HEK293 (cell line): Measurements from ENCODE around the gene PARD3.

Source experiments
- CTCF ChIA-PET: fragments of 350-600 bp; formaldehyde crosslinking; extraction: SDS; loops from one replicate; lab custom pipeline; 2021; ENCODE audit warnings: antibody characterized with exemption; lab: Yijun Ruan, JAX
- POLR2A ChIA-PET: fragments of 300-600 bp; formaldehyde crosslinking; extraction: SDS; loops from one replicate; lab custom pipeline; 2020; ENCODE audit warnings: antibody characterized with exemption, inconsistent platforms; lab: Yijun Ruan, JAX
- H3K27ac ChIP-seq: fragments of 200-500 bp; sonication (Bioruptor generic); 2 replicates; pipeline ENCODE4 v1.5.1; 2014; ENCODE audit warnings: low read depth, low read length, control low read depth, inconsistent platforms; ENCODE audit errors: extremely low read depth
- H3K36me3 ChIP-seq, 2 experiments: fragments of 200-500 bp in 1 of 2; sonication (Bioruptor generic) in 1 of 2; 1 replicate in 1 of 2; 2 replicates in 1 of 2; pipeline ENCODE4 v1.5.1; 2014 to 2017; ENCODE audit warnings: inconsistent platforms in 2 of 2, low read length in 2 of 2; ENCODE audit not compliant: control insufficient read depth in 2 of 2, insufficient read depth in 1 of 2
- H3K4me1 ChIP-seq: fragments of 200-500 bp; sonication (Bioruptor generic); 2 replicates; pipeline ENCODE4 v1.5.1; 2014; ENCODE audit warnings: mild to moderate bottlenecking, low read length, inconsistent platforms; ENCODE audit not compliant: control insufficient read depth, insufficient read depth
- H3K4me3 ChIP-seq: 2 replicates; pipeline ENCODE4 v1.5.1; 2011; ENCODE audit warnings: low read depth, mild to moderate bottlenecking, control low read depth, low read length, moderate library complexity
- H3K9me3 ChIP-seq: fragments of 200-500 bp; sonication (Bioruptor generic); 2 replicates; pipeline ENCODE4 v1.5.1; 2014; ENCODE audit warnings: low read depth, low read length, inconsistent platforms; ENCODE audit not compliant: control insufficient read depth, insufficient read depth
- FEZF1 ChIP-seq: fragments of 450-650 bp; formaldehyde crosslinking; IDR thresholded peaks from 2 replicates; pipeline ENCODE4 v1.5.1; 2016; ENCODE audit warnings: missing biosample characterization, missing genetic modification characterization
- HOXA7 ChIP-seq: sonication (generic); formaldehyde crosslinking; IDR thresholded peaks from 2 replicates; pipeline ENCODE4 v1.8.1; 2022; ENCODE audit warnings: missing genetic modification reagents, borderline replicate concordance
- MZF1 ChIP-seq: fragments of 450-650 bp; formaldehyde crosslinking; IDR thresholded peaks from 2 replicates; pipeline ENCODE4 v1.5.1; 2017; ENCODE audit warnings: missing biosample characterization, missing genetic modification characterization, borderline replicate concordance
- ZBTB20 ChIP-seq: fragments of 450-650 bp; formaldehyde crosslinking; IDR thresholded peaks from 2 replicates; pipeline ENCODE4 v1.5.1; 2016; ENCODE audit warnings: missing biosample characterization, missing genetic modification characterization
- ZNF184 ChIP-seq: fragments of 450-650 bp; IDR thresholded peaks from 2 replicates; pipeline ENCODE4 v1.5.1; 2018; ENCODE audit warnings: missing biosample characterization, mild to moderate bottlenecking, missing genetic modification characterization
- ZNF239 ChIP-seq: fragments of 450-650 bp; formaldehyde crosslinking; IDR thresholded peaks from 2 replicates; pipeline ENCODE4 v1.5.1; 2016; ENCODE audit warnings: missing biosample characterization, missing genetic modification characterization
- ZNF24 ChIP-seq: fragments of 450-650 bp; formaldehyde crosslinking; IDR thresholded peaks from 2 replicates; pipeline ENCODE4 v1.5.1; 2016; ENCODE audit warnings: missing biosample characterization, missing genetic modification characterization
- ZNF473 ChIP-seq: fragments of 450-650 bp; formaldehyde crosslinking; IDR thresholded peaks from 2 replicates; pipeline ENCODE4 v1.5.1; 2017; ENCODE audit warnings: missing biosample characterization, missing genetic modification characterization
- ZNF626 ChIP-seq: fragments of 450-650 bp; sonication (Bioruptor Pico); formaldehyde crosslinking; IDR thresholded peaks from 2 replicates; pipeline ENCODE4 v1.5.1; 2018; ENCODE audit warnings: missing biosample characterization, missing genetic modification characterization, inconsistent platforms
- ZNF843 ChIP-seq: fragments of 450-650 bp; formaldehyde crosslinking; IDR thresholded peaks from 2 replicates; pipeline ENCODE4 v1.5.1; 2016; ENCODE audit warnings: missing biosample characterization, missing genetic modification characterization
- TF ChIP-seq, protein P1 (sequence below): fragments of 450-650 bp; formaldehyde crosslinking; IDR thresholded peaks from 2 replicates; pipeline ENCODE4 v1.5.1; 2017; ENCODE audit warnings: missing biosample characterization, missing genetic modification characterization
- TF ChIP-seq, protein P2 (sequence below): fragments of 450-650 bp; formaldehyde crosslinking; IDR thresholded peaks from 2 replicates; pipeline ENCODE4 v1.5.1; 2016; ENCODE audit warnings: missing biosample characterization, missing genetic modification characterization, low read depth
- TF ChIP-seq, protein P3 (sequence below): fragments of 450-650 bp; IDR thresholded peaks from 2 replicates; pipeline ENCODE4 v1.5.1; 2018; ENCODE audit warnings: missing biosample characterization, missing genetic modification characterization
- TF ChIP-seq, protein P4 (sequence below): fragments of 450-650 bp; formaldehyde crosslinking; IDR thresholded peaks from 2 replicates; pipeline ENCODE4 v1.5.1; 2016; ENCODE audit warnings: missing biosample characterization, missing genetic modification characterization, borderline replicate concordance
- TF ChIP-seq, protein P5 (sequence below): fragments of 450-650 bp; formaldehyde crosslinking; IDR thresholded peaks from 2 replicates; pipeline ENCODE4 v1.5.1; 2016; ENCODE audit warnings: missing biosample characterization, missing genetic modification characterization

PARD3 gene

DNA sequence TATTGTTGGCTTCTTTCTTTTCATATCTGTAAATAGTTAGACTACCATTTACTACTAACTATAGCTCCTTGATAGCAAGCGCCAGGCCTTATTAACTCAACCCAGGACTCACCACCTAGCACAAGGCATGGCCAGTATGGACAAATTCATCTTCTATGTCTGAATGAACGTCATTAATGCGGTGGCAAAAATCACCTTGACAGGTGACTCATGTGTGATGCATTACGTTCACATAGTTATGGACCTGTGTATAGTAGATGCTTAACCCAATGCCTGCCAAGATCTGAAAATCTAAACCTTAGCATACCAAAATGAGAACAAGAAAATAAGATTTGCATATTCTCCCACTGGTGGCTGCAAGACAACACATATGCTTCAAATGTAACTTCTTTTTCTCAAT is 300.8 kb downstream of the PARD3 start:
- peaks cover 0 to 3% of the 10 kb centered on the region in 2 experiments; a peak in 1 of 3 replicates for H3K36me3 ChIP-seq

DNA sequence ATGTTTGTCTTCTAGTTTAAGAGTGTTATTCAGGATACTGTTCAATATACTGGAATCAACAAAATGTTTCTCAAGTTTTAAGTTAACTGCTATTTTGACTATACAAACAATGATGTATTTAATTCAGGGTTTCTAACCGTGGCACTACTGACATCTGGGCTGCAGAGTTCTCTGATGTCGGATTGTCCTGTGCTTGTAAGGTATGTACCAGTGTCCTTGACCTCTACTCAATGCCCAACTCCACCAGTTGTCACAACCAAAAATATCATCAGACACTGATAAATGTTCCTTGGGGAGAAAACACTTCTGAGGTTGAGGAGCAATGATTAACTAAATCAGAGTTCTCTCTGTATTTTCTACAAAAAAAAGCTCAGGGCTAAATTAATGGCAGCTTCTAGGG is 301.5 kb downstream of the PARD3 start:
- POLR2A ChIA-PET = no interaction called here
- Histone ChIP-seq H3K27ac (no peak overlapping the region), H3K36me3 (peaks cover 0 to 3% of the 10 kb centered on the region in 2 experiments; a peak in 1 of 3 replicates), H3K4me3 (no peak overlapping the region), H3K9me3 (no peaks in the 10 kb centered on the region), H3K4me1 (no peaks in the 10 kb centered on the region)
- TF ChIP-seq HOXA7 (CRISPR knock-in tag) (no peak), FEZF1 (tag by site-specific recombination) (no peak), ZNF473 (tag by site-specific recombination) (no peak), MZF1 (tag by site-specific recombination) (no peak), ZNF239 (no peak)
- TF ChIP-seq, protein P1, sequence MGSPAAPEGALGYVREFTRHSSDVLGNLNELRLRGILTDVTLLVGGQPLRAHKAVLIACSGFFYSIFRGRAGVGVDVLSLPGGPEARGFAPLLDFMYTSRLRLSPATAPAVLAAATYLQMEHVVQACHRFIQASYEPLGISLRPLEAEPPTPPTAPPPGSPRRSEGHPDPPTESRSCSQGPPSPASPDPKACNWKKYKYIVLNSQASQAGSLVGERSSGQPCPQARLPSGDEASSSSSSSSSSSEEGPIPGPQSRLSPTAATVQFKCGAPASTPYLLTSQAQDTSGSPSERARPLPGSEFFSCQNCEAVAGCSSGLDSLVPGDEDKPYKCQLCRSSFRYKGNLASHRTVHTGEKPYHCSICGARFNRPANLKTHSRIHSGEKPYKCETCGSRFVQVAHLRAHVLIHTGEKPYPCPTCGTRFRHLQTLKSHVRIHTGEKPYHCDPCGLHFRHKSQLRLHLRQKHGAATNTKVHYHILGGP = no peak
- TF ChIP-seq, protein P2, sequence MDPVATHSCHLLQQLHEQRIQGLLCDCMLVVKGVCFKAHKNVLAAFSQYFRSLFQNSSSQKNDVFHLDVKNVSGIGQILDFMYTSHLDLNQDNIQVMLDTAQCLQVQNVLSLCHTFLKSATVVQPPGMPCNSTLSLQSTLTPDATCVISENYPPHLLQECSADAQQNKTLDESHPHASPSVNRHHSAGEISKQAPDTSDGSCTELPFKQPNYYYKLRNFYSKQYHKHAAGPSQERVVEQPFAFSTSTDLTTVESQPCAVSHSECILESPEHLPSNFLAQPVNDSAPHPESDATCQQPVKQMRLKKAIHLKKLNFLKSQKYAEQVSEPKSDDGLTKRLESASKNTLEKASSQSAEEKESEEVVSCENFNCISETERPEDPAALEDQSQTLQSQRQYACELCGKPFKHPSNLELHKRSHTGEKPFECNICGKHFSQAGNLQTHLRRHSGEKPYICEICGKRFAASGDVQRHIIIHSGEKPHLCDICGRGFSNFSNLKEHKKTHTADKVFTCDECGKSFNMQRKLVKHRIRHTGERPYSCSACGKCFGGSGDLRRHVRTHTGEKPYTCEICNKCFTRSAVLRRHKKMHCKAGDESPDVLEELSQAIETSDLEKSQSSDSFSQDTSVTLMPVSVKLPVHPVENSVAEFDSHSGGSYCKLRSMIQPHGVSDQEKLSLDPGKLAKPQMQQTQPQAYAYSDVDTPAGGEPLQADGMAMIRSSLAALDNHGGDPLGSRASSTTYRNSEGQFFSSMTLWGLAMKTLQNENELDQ (tag by site-specific recombination) = no peak
- TF ChIP-seq, protein P3, sequence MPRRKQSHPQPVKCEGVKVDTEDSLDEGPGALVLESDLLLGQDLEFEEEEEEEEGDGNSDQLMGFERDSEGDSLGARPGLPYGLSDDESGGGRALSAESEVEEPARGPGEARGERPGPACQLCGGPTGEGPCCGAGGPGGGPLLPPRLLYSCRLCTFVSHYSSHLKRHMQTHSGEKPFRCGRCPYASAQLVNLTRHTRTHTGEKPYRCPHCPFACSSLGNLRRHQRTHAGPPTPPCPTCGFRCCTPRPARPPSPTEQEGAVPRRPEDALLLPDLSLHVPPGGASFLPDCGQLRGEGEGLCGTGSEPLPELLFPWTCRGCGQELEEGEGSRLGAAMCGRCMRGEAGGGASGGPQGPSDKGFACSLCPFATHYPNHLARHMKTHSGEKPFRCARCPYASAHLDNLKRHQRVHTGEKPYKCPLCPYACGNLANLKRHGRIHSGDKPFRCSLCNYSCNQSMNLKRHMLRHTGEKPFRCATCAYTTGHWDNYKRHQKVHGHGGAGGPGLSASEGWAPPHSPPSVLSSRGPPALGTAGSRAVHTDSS (tag by site-specific recombination) = no peak
- CTCF ChIA-PET = interaction anchor here (0.7 kb wide), 1 partner anchor 59 kb away, joined by 6 read pairs; no protein-coding TSS in a partner anchor

More for the DNA sequence above, 300.8 kb downstream of the PARD3 start:
- ChIA-PET CTCF (no interaction called here), POLR2A (no interaction called here)
- Histone ChIP-seq H3K4me1 (no peaks in the 10 kb centered on the region), H3K4me3 (no peak overlapping the region), H3K9me3 (no peaks in the 10 kb centered on the region), H3K27ac (no peak overlapping the region)
- TF ChIP-seq ZNF184 (tag by site-specific recombination) = no peak

DNA sequence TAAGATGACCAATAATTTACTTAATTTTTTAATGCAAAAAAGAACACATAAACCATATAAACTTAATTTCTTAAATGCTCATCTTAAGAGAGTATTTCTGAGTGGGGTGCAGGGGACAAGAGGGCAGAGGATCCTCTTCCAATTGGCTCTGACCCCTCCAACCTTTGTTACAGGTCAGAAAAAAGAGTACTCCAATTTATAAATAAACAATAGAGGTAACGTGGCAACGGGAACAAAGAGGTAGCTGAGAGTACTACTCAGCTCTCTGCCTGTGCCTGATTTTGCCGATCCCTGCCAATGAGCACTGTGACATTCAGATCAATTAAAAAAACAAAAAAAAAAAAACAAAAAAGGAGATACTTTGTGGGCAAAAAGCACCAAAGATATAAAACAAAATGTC is 307.9 kb downstream of the PARD3 start:
- Histone ChIP-seq H3K9me3 (no peaks in the 10 kb centered on the region), H3K4me3 (no peak overlapping the region), H3K27ac (no peak overlapping the region), H3K4me1 (peaks cover 12% of the 10 kb centered on the region), H3K36me3 (no peaks in the 10 kb centered on the region)
- ChIA-PET CTCF (no interaction called here), POLR2A (no interaction called here)
- TF ChIP-seq ZNF24 (tag by site-specific recombination) = no peak

DNA sequence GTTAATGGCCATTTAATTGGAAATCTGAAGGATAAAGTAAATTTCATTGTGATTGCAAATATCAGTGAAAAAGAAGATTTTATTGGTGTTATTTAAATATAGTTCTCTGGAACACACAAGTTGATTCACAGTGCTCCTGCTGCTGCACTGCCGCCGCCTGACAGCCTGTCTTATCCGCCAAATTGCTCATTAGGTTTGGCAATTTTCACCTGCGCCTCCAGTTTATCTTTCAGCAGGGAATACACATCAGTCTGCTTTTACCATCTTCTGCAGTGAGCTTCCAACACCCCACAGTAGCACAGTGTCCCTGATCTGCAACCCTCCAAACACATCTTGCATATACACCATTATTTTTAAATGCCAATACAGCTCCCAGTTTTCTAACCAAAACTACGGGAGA is 308.3 kb downstream of the PARD3 start:
- Histone ChIP-seq H3K4me1 (peaks cover 12% of the 10 kb centered on the region), H3K27ac (no peak overlapping the region), H3K36me3 (no peaks in the 10 kb centered on the region), H3K4me3 (no peak overlapping the region), H3K9me3 (no peaks in the 10 kb centered on the region)
- ChIA-PET POLR2A (no interaction called here), CTCF (no interaction called here)
- TF ChIP-seq, protein P4, sequence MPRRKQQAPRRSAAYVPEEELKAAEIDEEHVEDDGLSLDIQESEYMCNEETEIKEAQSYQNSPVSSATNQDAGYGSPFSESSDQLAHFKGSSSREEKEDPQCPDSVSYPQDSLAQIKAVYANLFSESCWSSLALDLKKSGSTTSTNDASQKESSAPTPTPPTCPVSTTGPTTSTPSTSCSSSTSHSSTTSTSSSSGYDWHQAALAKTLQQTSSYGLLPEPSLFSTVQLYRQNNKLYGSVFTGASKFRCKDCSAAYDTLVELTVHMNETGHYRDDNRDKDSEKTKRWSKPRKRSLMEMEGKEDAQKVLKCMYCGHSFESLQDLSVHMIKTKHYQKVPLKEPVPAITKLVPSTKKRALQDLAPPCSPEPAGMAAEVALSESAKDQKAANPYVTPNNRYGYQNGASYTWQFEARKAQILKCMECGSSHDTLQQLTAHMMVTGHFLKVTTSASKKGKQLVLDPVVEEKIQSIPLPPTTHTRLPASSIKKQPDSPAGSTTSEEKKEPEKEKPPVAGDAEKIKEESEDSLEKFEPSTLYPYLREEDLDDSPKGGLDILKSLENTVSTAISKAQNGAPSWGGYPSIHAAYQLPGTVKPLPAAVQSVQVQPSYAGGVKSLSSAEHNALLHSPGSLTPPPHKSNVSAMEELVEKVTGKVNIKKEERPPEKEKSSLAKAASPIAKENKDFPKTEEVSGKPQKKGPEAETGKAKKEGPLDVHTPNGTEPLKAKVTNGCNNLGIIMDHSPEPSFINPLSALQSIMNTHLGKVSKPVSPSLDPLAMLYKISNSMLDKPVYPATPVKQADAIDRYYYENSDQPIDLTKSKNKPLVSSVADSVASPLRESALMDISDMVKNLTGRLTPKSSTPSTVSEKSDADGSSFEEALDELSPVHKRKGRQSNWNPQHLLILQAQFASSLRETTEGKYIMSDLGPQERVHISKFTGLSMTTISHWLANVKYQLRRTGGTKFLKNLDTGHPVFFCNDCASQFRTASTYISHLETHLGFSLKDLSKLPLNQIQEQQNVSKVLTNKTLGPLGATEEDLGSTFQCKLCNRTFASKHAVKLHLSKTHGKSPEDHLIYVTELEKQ = no peak
- TF ChIP-seq ZBTB20 (tag by site-specific recombination) (no peak), ZNF843 (tag by site-specific recombination) (no peak), FEZF1 (tag by site-specific recombination) (no peak), ZNF626 (no peak)
- TF ChIP-seq, protein P5, sequence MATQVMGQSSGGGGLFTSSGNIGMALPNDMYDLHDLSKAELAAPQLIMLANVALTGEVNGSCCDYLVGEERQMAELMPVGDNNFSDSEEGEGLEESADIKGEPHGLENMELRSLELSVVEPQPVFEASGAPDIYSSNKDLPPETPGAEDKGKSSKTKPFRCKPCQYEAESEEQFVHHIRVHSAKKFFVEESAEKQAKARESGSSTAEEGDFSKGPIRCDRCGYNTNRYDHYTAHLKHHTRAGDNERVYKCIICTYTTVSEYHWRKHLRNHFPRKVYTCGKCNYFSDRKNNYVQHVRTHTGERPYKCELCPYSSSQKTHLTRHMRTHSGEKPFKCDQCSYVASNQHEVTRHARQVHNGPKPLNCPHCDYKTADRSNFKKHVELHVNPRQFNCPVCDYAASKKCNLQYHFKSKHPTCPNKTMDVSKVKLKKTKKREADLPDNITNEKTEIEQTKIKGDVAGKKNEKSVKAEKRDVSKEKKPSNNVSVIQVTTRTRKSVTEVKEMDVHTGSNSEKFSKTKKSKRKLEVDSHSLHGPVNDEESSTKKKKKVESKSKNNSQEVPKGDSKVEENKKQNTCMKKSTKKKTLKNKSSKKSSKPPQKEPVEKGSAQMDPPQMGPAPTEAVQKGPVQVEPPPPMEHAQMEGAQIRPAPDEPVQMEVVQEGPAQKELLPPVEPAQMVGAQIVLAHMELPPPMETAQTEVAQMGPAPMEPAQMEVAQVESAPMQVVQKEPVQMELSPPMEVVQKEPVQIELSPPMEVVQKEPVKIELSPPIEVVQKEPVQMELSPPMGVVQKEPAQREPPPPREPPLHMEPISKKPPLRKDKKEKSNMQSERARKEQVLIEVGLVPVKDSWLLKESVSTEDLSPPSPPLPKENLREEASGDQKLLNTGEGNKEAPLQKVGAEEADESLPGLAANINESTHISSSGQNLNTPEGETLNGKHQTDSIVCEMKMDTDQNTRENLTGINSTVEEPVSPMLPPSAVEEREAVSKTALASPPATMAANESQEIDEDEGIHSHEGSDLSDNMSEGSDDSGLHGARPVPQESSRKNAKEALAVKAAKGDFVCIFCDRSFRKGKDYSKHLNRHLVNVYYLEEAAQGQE (tag by site-specific recombination) = no peak
